ENCODE measurements around the gene MPPE1.

The MPPE1 gene

GRCh38 chr18:11840493-11840892, 67.6 kb downstream of the MPPE1 start:
- no peak for DNase-seq (ENCODE audit: low spot score)
- in situ Hi-C loops (cut with MboI; ENCODE audit: low pct_unique_long_range_greater_than_20kb, low sequenced_read_pairs, unreplicated experiment), result no loop called here
- no peak for TF ChIP-seq CTCF (IDR thresholded peaks at IDR 0.05; ENCODE audit: extremely low read depth, insufficient read depth, missing control alignments)

DNA sequence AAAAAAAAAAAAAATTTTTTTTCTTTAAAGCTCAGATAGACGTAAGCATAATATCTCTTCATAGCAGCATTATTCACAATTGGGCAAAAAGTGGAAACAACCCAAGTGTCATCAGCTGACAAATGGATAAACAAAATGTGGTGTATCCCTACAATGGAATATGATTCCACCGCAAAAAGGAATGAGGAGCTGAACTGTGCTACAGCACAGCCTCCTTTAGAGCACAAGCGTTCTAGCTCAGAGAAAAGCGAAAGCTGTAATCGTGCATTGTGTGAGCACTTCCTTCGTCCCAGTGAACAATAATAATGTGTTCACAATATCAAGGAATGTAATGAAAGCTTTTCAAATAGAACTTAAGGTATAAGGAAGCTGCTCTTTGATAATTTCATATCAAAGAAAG, 68.6 kb downstream of the MPPE1 start:
- TF ChIP-seq CTCF (IDR thresholded peaks at IDR 0.05; ENCODE audit: extremely low read depth, insufficient read depth, missing control alignments), result no peak
- in situ Hi-C loops (cut with MboI; ENCODE audit: low pct_unique_long_range_greater_than_20kb, low sequenced_read_pairs, unreplicated experiment), result no loop called here
- no peak for DNase-seq (ENCODE audit: low spot score)

- no peak for DNase-seq (ENCODE audit: low spot score)
- TF ChIP-seq CTCF (IDR thresholded peaks at IDR 0.05; ENCODE audit: extremely low read depth, insufficient read depth, missing control alignments), result no peak
- in situ Hi-C loops (cut with MboI; ENCODE audit: low pct_unique_long_range_greater_than_20kb, low sequenced_read_pairs, unreplicated experiment), result no loop called here
Observed at GRCh38 chr18:11834772-11835171, 73.3 kb downstream of the MPPE1 start.
